H9 (cell line): ENCODE measurements around the gene MAEA. TPM values are rescaled to one million over a fixed set of nuclear protein-coding genes. Genes with fewer than 3 reads are reported as not detected.

ENCODE experiments used
- DNase-seq: peaks from one replicate; pipeline ENCODE4 v3.0.0-alpha.2; 2017
- H2AFZ ChIP-seq: one replicate; pipeline ENCODE4 v1.6.1; 2013; ENCODE audit warnings: mild to moderate bottlenecking, low read length, control low read depth, moderate library complexity
- H2AK5ac ChIP-seq: 2 replicates; pipeline ENCODE4 v1.6.1; 2013; ENCODE audit warnings: low read length, control low read depth, mixed read lengths; ENCODE audit not compliant: insufficient read length
- H2BK120ac ChIP-seq: one replicate; pipeline ENCODE4 v1.6.1; 2013; ENCODE audit warnings: low read depth, mild to moderate bottlenecking, low read length, control low read depth, inconsistent platforms; ENCODE audit not compliant: poor library complexity, severe bottlenecking
- H2BK12ac ChIP-seq: 2 replicates; pipeline ENCODE4 v1.6.1; 2013; ENCODE audit warnings: low read length, control low read depth, mixed read lengths, low read depth; ENCODE audit not compliant: insufficient read length
- H2BK15ac ChIP-seq: 2 replicates; pipeline ENCODE4 v1.6.1; 2013; ENCODE audit warnings: low read depth, low read length, control low read depth
- H2BK20ac ChIP-seq: one replicate; pipeline ENCODE4 v1.6.1; 2013; ENCODE audit warnings: low read depth, mild to moderate bottlenecking, low read length, control low read depth, inconsistent platforms; ENCODE audit not compliant: poor library complexity, severe bottlenecking
- H2BK5ac ChIP-seq: 2 replicates; pipeline ENCODE4 v1.6.1; 2013; ENCODE audit warnings: low read length, control low read depth, mixed read lengths; ENCODE audit not compliant: insufficient read length
- H3K14ac ChIP-seq: 2 replicates; pipeline ENCODE4 v1.6.1; 2013; ENCODE audit warnings: low read length, control low read depth; ENCODE audit not compliant: insufficient read depth
- H3K18ac ChIP-seq: 2 replicates; pipeline ENCODE4 v1.6.1; 2013; ENCODE audit warnings: low read depth, mild to moderate bottlenecking, mixed read lengths, low read length, control low read depth; ENCODE audit not compliant: insufficient read length
- H3K23ac ChIP-seq: 2 replicates; pipeline ENCODE4 v1.6.1; 2013; ENCODE audit warnings: low read length, control low read depth, mixed read lengths, low read depth; ENCODE audit not compliant: insufficient read length
- H3K23me2 ChIP-seq: 2 replicates; pipeline ENCODE4 v1.6.1; 2013; ENCODE audit warnings: low read depth, mild to moderate bottlenecking, mixed read lengths, low read length, control low read depth; ENCODE audit not compliant: insufficient read length, poor library complexity, severe bottlenecking
- H3K27ac ChIP-seq: 2 replicates; pipeline ENCODE4 v1.5.1; 2013; ENCODE audit warnings: low read length, control low read depth, mixed read lengths, low read depth; ENCODE audit not compliant: insufficient read length
- H3K27me3 ChIP-seq: 2 replicates; pipeline ENCODE4 v1.6.1; 2013; ENCODE audit warnings: low read length, control low read depth, inconsistent platforms; ENCODE audit not compliant: insufficient read depth
- H3K4ac ChIP-seq: 2 replicates; pipeline ENCODE4 v1.6.1; 2013; ENCODE audit warnings: low read depth, mild to moderate bottlenecking, control low read depth, inconsistent platforms, low read length, moderate library complexity
- H3K4me1 ChIP-seq: 2 replicates; pipeline ENCODE4 v1.6.1; 2013; ENCODE audit warnings: low read length, control low read depth, inconsistent platforms; ENCODE audit not compliant: insufficient read depth
- H3K4me2 ChIP-seq: 2 replicates; pipeline ENCODE4 v1.6.1; 2013; ENCODE audit warnings: low read length, control low read depth, mixed read lengths; ENCODE audit not compliant: insufficient read length, insufficient read depth
- H3K56ac ChIP-seq: 2 replicates; pipeline ENCODE4 v1.6.1; 2013; ENCODE audit warnings: low read depth, mild to moderate bottlenecking, mixed read lengths, low read length, control low read depth; ENCODE audit not compliant: insufficient read length
- H3K79me1 ChIP-seq: 2 replicates; pipeline ENCODE4 v1.6.1; 2013; ENCODE audit warnings: low read depth, mild to moderate bottlenecking, moderate library complexity, low read length, control low read depth, inconsistent platforms; ENCODE audit not compliant: insufficient read depth, poor library complexity, severe bottlenecking
- H3K79me2 ChIP-seq: 2 replicates; pipeline ENCODE4 v1.6.1; 2013; ENCODE audit warnings: low read length, control low read depth, inconsistent platforms; ENCODE audit not compliant: insufficient read depth
- H3K9ac ChIP-seq: 2 replicates; pipeline ENCODE4 v1.6.1; 2013; ENCODE audit warnings: low read length, control low read depth, mixed read lengths; ENCODE audit not compliant: insufficient read length; ENCODE audit errors: extremely low read depth
- H3K9me3 ChIP-seq: one replicate; pipeline ENCODE4 v1.6.1; 2013; ENCODE audit warnings: low read depth, low read length, inconsistent platforms; ENCODE audit not compliant: control insufficient read depth
- H3T11ph ChIP-seq: one replicate; pipeline ENCODE4 v1.6.1; 2013; ENCODE audit warnings: mild to moderate bottlenecking, low read length, control low read depth, inconsistent platforms
- H4K20me1 ChIP-seq: one replicate; pipeline ENCODE4 v1.6.1; 2013; ENCODE audit not compliant: control insufficient read depth, insufficient read length, insufficient read depth
- H4K5ac ChIP-seq: 2 replicates; pipeline ENCODE4 v1.6.1; 2013; ENCODE audit warnings: low read depth, mild to moderate bottlenecking, mixed read lengths, low read length, control low read depth; ENCODE audit not compliant: insufficient read length
- H4K8ac ChIP-seq: replicated peaks from 2 replicates; pipeline ENCODE4 v1.6.1; 2013; ENCODE audit warnings: low read length, control low read depth, mixed read lengths, low read depth; ENCODE audit not compliant: insufficient read length
- H4K91ac ChIP-seq: 2 replicates; pipeline ENCODE4 v1.6.1; 2013; ENCODE audit warnings: low read depth, mild to moderate bottlenecking, moderate library complexity, mixed read lengths, low read length, control low read depth; ENCODE audit not compliant: insufficient read length
- H3K27ac Mint-ChIP-seq, 3 experiments: 2 replicates in 2 of 3; 3 replicates in 1 of 3; pipeline ENCODE4 v1.8.0; 2020 to 2021; ENCODE audit warnings: mixed read lengths in 3 of 3, mild to moderate bottlenecking in 1 of 3, moderate library complexity in 1 of 3
- H3K27me3 Mint-ChIP-seq: 2 replicates; pipeline ENCODE4 v1.8.0; 2021; ENCODE audit warnings: low read depth, mild to moderate bottlenecking, moderate library complexity, mixed read lengths
- H3K36me3 Mint-ChIP-seq, 3 experiments: 2 replicates in 2 of 3; 3 replicates in 1 of 3; pipeline ENCODE4 v1.8.0; 2020 to 2021; ENCODE audit warnings: low read depth in 3 of 3, mixed read lengths in 3 of 3; ENCODE audit not compliant: insufficient read depth in 1 of 3
- H3K4me1 Mint-ChIP-seq, 2 experiments: 2 replicates each; pipeline ENCODE4 v1.8.0; 2020; ENCODE audit warnings: mixed read lengths in 2 of 2
- H3K4me3 Mint-ChIP-seq, 2 experiments: 2 replicates in 1 of 2; 3 replicates in 1 of 2; pipeline ENCODE4 v1.8.0; 2020 to 2021; ENCODE audit warnings: mild to moderate bottlenecking in 2 of 2, mixed read lengths in 2 of 2, moderate library complexity in 1 of 2
- H3K9me3 Mint-ChIP-seq, 2 experiments: 2 replicates in 1 of 2; 3 replicates in 1 of 2; pipeline ENCODE4 v1.8.0; 2020; ENCODE audit warnings: mild to moderate bottlenecking in 2 of 2, mixed read lengths in 2 of 2, moderate library complexity in 1 of 2
- CTCF ChIP-seq: fragments of 200-600 bp; sonication (generic); conservative IDR thresholded peaks from 3 replicates; pipeline ENCODE4 v1.8.0; 2021; ENCODE audit warnings: antibody characterized with exemption, mild to moderate bottlenecking
- WGBS: extraction: QIAGEN DNeasy Blood & Tissue Kit; methylation state at CpG from one replicate; pipeline ENCODE4 v1.1.7; 2013; ENCODE audit warnings: missing lambda C conversion rate, low lambda C conversion rate, mixed read lengths; ENCODE audit not compliant: insufficient read length; ENCODE audit errors: extremely low coverage; 5-methylcytosine and 5-hydroxymethylcytosine counted together
- total RNA-seq: library from RNA; stranded (reverse); gene quantifications from 2 replicates; pipeline ENCODE4 v1.2.1, GENCODE V29; 2021

The MAEA gene
- total RNA-seq, 1 experiment from 2014 or later = 85.6 TPM

- peaks cover 4 to 6% of the 10 kb centered on the region in 2 experiments; a peak in 3 of 5 replicates for H3K9me3 Mint-ChIP-seq
- H2BK120ac ChIP-seq = no peak overlapping the region
- H3K36me3 Mint-ChIP-seq = peaks cover 15 to 25% (median 17%) of the 10 kb centered on the region in 3 experiments
- no peaks in the 10 kb centered on the region for H3K79me2 ChIP-seq
- no peaks in the 10 kb centered on the region for H3K27me3 Mint-ChIP-seq
- H3K4me1 ChIP-seq = no peaks in the 10 kb centered on the region
- H3K27ac ChIP-seq = no peak overlapping the region
- H3K23me2 ChIP-seq = no peaks in the 10 kb centered on the region
- no peak overlapping the region for H3T11ph ChIP-seq
- no peak overlapping the region for H2BK12ac ChIP-seq
- no peak overlapping the region for H3K4me2 ChIP-seq
- no peak for DNase-seq
- TF ChIP-seq CTCF = no peak
- no peaks in the 10 kb centered on the region for H3K79me1 ChIP-seq
- no peak overlapping the region for H2AFZ ChIP-seq
- no peak overlapping the region for H2BK5ac ChIP-seq
- H3K27ac Mint-ChIP-seq = peak overlapping the region in 1 of 3 experiments; percentile 27; a peak in 1 of 7 replicates
- no peak overlapping the region for H2BK20ac ChIP-seq
- WGBS = no CpG with 5 or more reads among the region's 34 CpGs
- no peaks in the 10 kb centered on the region for H3K9me3 ChIP-seq
- no peak overlapping the region for H3K4ac ChIP-seq
- H3K56ac ChIP-seq = no peak overlapping the region
- no peak overlapping the region; the same call in 1 of the 2 replicates for H3K14ac ChIP-seq
- no peak overlapping the region for H3K23ac ChIP-seq
- H4K91ac ChIP-seq = no peak overlapping the region
- no peak overlapping the region for H2AK5ac ChIP-seq
- H3K4me3 Mint-ChIP-seq = no peak overlapping the region
- H3K4me1 Mint-ChIP-seq = no peaks in the 10 kb centered on the region
- peaks cover 2% of the 10 kb centered on the region for H4K20me1 ChIP-seq
- H2BK15ac ChIP-seq = no peak overlapping the region
- H3K18ac ChIP-seq = no peak overlapping the region
- H4K5ac ChIP-seq = no peak overlapping the region
- no peak overlapping the region for H3K9ac ChIP-seq
- no peak overlapping the region for H4K8ac ChIP-seq
- H3K27me3 ChIP-seq = no peaks in the 10 kb centered on the region
These were observed 94.3 kb downstream of the MAEA start for GRCh38 chr4:1383728-1384591.
